IPS-15b (cell line): ENCODE results near the gene RAI1.
A peak's percentile ranks its signal among the peaks of the same experiment; 100 is the strongest.

Source experiments
- H3K27me3 ChIP-seq: one replicate; pipeline ENCODE4 v1.6.1; 2013; ENCODE audit warnings: low read length; ENCODE audit not compliant: control insufficient read depth, insufficient read depth
- H3K36me3 ChIP-seq: one replicate; pipeline ENCODE4 v1.6.1; 2013; ENCODE audit warnings: low read length; ENCODE audit not compliant: control insufficient read depth, insufficient read depth
- H3K4me1 ChIP-seq: one replicate; pipeline ENCODE4 v1.6.1; 2013; ENCODE audit warnings: mild to moderate bottlenecking, low read length; ENCODE audit not compliant: control insufficient read depth, insufficient read depth
- H3K4me3 ChIP-seq: one replicate; pipeline ENCODE4 v1.5.1; 2013; ENCODE audit warnings: low read depth, low read length
- H3K9ac ChIP-seq: one replicate; pipeline ENCODE4 v1.6.1; 2013; ENCODE audit warnings: low read depth, mild to moderate bottlenecking, low read length
- H3K9me3 ChIP-seq: one replicate; pipeline ENCODE4 v1.6.1; 2013; ENCODE audit warnings: mild to moderate bottlenecking, low read length; ENCODE audit not compliant: control insufficient read depth, insufficient read depth

Gene RAI1

DNA sequence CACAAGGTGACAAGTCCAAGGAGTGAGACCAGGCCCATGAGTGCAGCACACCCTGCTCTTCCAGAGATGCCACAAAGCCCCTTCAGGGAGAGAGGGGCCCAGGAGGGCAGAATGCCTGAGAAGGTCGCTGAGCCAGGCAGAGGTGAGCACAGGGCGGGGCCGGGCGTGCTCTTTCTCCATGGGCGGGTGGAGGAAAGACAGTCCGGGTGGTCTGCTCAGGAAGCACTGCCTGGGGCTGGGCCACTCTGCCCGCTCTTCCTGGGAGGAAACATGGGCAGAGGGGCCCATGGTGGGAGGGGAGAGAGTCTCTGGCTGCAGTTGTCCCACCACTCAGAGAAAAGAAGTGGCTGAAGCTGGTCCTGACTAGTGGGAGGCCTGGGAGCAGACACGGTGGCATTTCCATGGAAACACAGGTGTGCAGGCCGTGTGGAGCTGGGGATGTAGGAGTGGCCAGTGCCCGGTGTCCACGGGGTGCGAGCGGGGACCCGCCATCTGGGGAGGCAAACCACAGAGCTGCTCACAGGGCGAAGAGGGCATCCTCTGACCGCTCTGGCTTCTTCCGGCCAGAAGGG lies 165.9 kb downstream of the RAI1 start:
- H3K4me1 ChIP-seq: peaks cover 7% of the 10 kb centered on the region
- H3K9me3 ChIP-seq: no peaks in the 10 kb centered on the region
- no peak overlapping the region for H3K4me3 ChIP-seq
- no peaks in the 10 kb centered on the region for H3K36me3 ChIP-seq
- H3K27me3 ChIP-seq: no peaks in the 10 kb centered on the region
- no peak overlapping the region for H3K9ac ChIP-seq

DNA sequence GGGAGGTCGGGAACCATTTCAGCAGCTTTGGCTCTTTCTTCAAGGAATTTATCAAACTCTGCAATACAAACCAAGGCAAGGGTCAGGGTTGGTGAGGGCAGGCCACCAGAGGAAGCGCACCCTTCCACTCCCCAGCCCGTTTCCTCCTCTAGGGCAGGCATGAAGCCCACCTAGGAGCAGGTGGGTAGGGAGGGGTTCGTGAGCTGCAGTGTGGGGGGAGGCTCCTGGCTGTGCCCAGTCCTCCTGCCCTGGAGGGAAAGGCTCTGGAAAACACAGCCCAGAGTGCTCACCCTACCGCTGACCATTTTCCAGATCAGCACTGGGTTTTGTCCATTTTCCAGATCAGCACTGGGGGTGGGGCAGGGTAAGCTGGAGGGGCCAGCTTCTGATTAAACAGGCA lies 166.5 kb downstream of the RAI1 start:
- Histone ChIP-seq H3K4me3 (no peak overlapping the region), H3K9ac (no peak overlapping the region), H3K4me1 (peaks cover 7% of the 10 kb centered on the region), H3K36me3 (no peaks in the 10 kb centered on the region), H3K27me3 (no peaks in the 10 kb centered on the region), H3K9me3 (no peaks in the 10 kb centered on the region)

DNA sequence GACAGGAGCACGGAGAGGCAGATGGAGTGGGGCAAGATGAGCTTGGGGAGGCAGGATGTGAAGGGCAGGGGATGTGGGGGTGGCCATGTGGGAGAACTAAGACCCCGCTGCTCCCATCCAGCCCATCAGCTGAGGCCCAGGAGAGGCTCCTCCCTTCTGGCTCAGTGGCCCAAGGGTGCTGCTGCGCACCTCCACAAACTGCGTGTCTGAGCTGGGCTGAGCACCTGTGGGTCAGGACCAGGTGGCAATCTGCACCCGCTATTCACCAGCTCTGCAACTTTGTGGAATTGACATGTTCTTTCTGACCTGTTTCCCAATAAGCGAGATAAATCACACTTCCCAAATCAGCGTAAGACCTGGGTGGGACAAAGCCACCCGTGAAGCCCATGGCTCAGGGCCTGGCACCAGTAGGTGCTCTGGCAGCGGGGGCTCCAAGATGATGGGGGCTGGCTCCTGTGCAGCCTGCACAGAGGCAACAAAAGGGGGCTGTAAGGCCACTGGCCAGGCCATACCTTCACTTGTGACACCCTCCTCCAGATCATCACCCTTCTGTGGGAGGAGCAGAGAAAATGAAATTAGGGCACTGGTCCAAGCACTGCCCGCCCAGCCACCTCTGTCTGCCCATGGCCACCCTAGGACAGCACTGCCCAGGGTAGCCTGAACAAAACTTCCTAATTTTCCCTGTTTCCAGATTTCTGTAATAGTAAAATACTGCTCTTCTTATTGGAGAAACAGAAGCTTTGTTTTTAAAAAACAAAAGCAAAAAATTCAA lies 167.2 kb downstream of the RAI1 start:
- Histone ChIP-seq H3K27me3 (no peaks in the 10 kb centered on the region), H3K9me3 (no peaks in the 10 kb centered on the region), H3K4me1 (peaks cover 7% of the 10 kb centered on the region), H3K9ac (no peak overlapping the region), H3K4me3 (no peak overlapping the region), H3K36me3 (no peaks in the 10 kb centered on the region)

DNA sequence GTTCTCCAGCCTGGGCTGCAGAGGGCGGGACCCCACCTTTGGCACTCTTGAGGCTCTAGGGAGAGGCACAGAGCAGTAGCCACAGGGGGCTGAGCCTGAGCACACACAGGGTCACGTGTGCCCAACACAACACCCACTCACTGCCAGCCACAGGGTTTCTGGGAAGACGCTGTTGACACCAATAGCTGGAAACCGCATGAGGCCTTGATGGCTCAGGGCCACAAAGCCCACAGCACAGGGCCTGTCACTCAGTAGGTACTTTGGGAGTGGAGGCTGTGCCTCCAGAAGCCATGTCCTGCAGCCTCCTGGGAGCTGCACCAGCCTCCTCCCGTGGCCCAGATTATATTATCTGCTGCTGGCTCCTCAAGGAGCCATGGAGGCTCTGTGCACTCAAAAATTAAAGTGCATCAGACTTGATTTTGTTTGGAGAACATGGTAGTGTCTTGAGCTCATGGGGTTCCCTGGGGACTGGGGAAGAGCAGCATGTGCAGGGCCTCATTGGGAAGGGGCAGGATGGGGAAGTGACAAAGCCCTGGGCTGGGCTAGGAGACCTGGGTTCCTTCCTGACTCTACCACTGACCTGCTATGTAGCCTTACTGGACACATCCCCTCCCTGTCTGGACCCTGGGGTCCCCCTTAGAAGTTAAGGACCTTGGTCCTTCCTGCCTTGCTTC lies 168.0 kb downstream of the RAI1 start:
- H3K27me3 ChIP-seq: no peaks in the 10 kb centered on the region
- peaks cover 7% of the 10 kb centered on the region for H3K4me1 ChIP-seq
- H3K9me3 ChIP-seq: no peaks in the 10 kb centered on the region
- no peak overlapping the region for H3K4me3 ChIP-seq
- H3K9ac ChIP-seq: no peak overlapping the region
- no peaks in the 10 kb centered on the region for H3K36me3 ChIP-seq

DNA sequence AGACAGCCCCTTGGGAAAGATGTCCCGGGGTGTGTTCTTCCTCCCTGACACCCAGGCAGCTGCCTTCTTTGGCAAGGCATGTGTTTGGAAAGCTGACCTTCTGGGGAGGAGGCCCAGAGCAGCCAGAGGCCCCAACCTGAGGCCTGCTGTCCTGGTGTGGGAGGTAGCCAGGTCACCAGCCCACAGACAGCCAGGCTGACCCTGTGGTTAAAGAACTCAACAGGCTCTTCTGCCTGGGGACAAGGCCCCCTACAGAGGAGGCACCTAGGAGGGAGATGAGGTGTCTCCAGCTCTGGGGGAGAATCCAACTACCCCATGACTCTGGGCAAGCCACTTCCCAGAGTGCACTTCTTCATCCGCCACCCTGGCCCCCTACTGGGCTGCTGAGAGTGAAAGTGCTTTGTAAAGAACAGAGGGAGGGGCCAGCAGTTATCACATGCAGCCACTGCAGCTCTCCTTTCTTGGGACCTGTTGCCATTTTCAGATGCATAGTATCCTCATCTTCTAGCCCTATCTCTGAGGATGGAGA lies 168.7 kb downstream of the RAI1 start:
- Histone ChIP-seq H3K9me3 (no peaks in the 10 kb centered on the region), H3K4me3 (no peak overlapping the region), H3K9ac (no peak overlapping the region), H3K27me3 (no peaks in the 10 kb centered on the region), H3K4me1 (peaks cover 7% of the 10 kb centered on the region), H3K36me3 (no peaks in the 10 kb centered on the region)

DNA sequence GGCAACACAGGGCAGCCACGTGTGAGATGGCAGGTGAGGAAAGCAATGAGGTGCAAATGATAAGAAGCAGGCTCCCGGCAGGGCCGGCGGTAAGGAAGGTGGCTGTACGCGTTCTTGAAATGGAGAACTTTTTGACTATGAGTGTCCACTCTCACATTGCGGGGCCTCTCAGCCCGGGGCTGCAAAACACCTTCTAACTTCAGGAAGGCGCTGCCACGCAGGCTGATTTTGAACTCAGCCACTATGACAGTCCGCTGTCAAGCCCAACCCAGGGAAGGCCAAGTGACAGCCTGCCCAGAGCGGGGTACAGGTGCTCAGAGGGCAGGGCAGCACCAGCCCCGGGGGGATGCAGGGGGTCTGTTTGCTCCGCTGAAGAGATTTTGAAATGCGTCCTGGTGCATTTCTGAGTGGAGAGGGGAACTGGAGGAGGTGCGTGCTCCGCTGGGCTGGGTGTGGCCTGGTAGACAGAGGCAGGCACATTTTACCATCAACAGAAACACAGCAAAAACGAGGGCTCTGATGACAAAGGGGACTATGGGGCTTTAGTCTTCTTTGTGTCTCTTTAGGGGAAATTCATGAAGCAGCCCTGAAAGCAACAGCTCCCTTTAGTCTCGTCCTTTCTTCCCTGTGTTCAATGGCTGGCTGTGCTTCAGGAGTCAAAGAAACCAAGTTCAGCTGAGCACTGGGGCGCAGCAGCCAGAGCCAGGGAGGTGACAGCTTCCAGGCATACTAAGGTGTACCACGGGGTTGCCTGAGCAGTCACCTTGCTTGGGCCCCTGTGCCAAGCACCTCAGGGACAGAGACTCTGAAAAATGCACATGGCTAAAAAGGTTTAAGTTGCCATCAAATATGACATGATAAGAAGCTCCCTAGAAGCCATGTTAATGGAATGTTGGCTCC lies 170.1 kb downstream of the RAI1 start:
- Histone ChIP-seq H3K9me3 (no peaks in the 10 kb centered on the region), H3K9ac (peak overlapping the region; percentile 32), H3K36me3 (no peaks in the 10 kb centered on the region), H3K4me1 (peaks cover 7% of the 10 kb centered on the region), H3K4me3 (no peak overlapping the region), H3K27me3 (no peaks in the 10 kb centered on the region)

DNA sequence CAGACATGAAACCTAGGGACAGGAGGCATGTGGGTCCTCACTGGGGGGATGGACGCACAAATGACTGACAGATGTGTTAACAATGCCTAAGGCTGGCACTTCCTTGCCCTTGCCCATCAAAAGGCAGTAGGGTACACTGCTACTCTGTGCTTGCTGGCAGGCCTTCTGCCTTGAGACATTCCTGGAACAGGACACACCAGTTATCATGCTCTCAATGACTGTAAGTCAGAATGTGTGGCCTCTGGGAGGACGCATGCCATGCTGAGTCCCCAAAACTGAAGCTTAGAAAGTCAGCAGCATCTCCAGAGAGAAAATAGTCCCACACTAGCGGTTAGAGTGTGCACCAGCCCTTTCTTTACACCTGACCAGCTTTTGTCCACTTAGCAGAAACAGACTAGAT lies 171.7 kb downstream of the RAI1 start:
- H3K9ac ChIP-seq: no peak overlapping the region
- no peaks in the 10 kb centered on the region for H3K36me3 ChIP-seq
- H3K4me1 ChIP-seq: peaks cover 7% of the 10 kb centered on the region
- H3K27me3 ChIP-seq: no peaks in the 10 kb centered on the region
- no peak overlapping the region for H3K4me3 ChIP-seq
- H3K9me3 ChIP-seq: no peaks in the 10 kb centered on the region

DNA sequence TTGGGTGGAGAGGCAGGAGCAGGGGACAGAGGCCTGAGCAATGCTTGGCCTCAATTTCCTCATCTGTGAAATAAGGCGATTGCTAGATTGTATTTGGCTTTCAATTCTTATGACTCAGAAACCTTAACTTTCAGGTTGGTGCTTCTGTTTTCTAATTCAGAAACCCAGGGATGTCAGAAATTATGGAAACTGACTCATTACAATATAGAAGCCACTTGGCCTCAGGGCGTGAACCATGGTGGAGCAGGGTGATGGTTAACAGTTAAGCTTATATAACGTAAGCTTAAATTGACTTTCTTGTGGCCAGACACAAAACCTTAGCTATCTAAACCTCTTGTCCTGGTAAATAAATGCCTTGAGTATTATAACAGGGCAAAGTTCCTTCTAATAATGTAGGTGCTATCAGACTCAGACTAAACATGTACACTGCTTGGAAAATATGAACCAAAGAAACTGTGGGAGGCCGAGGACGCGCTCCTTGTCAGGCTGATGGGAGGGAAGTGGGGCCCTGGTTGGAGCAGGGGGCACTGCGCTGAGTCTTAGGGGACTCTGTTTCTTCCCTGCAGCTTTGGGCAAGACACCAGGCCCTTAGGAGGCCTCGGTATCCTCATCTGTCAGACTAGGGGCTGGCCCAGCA lies 172.7 kb downstream of the RAI1 start:
- no peaks in the 10 kb centered on the region for H3K9me3 ChIP-seq
- no peaks in the 10 kb centered on the region for H3K27me3 ChIP-seq
- H3K36me3 ChIP-seq: no peaks in the 10 kb centered on the region
- H3K9ac ChIP-seq: no peak overlapping the region
- H3K4me3 ChIP-seq: no peak overlapping the region
- peaks cover 7% of the 10 kb centered on the region for H3K4me1 ChIP-seq

DNA sequence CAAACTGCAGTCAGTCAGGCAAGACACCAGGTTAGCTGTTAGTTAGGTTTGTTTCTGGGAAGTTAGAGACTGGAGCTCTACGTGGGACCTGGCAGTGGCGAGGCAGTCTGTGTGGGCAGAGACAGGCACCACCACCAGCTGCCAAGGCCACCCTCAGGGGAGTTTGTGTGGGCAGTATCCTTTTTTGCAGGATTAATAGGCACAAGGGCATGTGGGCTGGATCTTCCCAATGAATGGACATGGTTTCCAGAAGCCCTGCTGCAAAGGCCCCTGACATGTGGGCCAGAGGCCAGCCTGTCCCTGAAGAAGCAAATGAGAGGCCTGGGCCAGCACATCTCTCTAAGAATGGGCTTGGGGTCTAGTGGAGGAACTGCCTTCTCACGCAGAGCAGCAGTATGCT lies 174.7 kb downstream of the RAI1 start:
- no peak overlapping the region for H3K9ac ChIP-seq
- no peak overlapping the region for H3K4me3 ChIP-seq
- H3K9me3 ChIP-seq: no peaks in the 10 kb centered on the region
- peaks cover 4% of the 10 kb centered on the region for H3K4me1 ChIP-seq
- H3K36me3 ChIP-seq: no peaks in the 10 kb centered on the region
- no peaks in the 10 kb centered on the region for H3K27me3 ChIP-seq

DNA sequence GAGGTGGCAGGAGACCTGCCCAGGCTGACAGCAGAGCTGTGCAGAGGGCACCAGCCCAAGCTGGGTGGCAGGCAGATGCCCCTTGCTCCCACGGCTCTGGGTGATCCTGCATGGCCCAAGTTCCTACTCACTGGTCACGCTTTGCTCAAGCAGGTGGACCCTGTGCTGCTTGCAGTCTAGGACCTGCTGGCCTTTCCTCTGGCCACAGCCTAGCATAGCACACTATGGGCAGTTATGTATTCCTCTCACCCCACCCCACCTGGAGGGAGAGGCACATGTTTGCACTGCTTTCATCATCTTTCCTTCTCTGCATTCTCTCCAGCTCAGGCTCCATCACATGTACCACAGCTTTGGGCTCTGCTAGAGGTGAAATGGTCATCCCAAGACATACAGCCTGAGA lies 175.1 kb downstream of the RAI1 start:
- no peak overlapping the region for H3K4me3 ChIP-seq
- peaks cover 3% of the 10 kb centered on the region for H3K4me1 ChIP-seq
- H3K9me3 ChIP-seq: no peaks in the 10 kb centered on the region
- H3K36me3 ChIP-seq: no peaks in the 10 kb centered on the region
- H3K9ac ChIP-seq: no peak overlapping the region
- no peaks in the 10 kb centered on the region for H3K27me3 ChIP-seq

DNA sequence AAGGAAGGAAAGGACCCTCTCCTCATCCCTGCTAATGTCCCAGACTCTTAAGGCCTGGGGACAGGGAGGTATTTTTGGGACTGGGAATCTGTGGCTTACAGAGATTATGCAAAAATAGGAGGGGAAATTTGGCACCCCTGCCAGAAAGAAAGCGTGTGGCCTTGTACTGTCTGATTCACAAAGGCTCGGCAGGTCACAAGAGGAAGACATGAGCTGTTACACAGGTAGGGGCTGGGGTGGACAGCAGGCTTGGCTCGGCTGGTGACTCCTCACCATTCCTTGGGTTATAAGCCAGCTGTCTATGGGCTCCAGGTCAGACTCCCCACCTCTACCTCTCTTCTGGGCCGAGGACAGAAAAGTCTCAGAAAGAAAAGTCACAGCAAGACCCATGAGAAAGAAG lies 176.2 kb downstream of the RAI1 start:
- Histone ChIP-seq H3K9ac (no peak overlapping the region), H3K4me3 (no peak overlapping the region), H3K27me3 (no peaks in the 10 kb centered on the region), H3K9me3 (no peaks in the 10 kb centered on the region), H3K4me1 (peaks cover 3% of the 10 kb centered on the region), H3K36me3 (no peaks in the 10 kb centered on the region)
